Neural progenitor cell (in vitro differentiated cells): ENCODE measurements around the gene TNIK. TPM values are rescaled to one million over a fixed set of nuclear protein-coding genes. Genes with fewer than 3 reads are reported as not detected.

Experiments used
- DNase-seq: peaks from one replicate; pipeline ENCODE4 v3.0.0-alpha.2; 2016; ENCODE audit warnings: low spot score
- H2AFZ ChIP-seq: fragments of 200-600 bp; sonication (generic); replicated peaks from 2 replicates; pipeline ENCODE4 v1.6.1; 2016; ENCODE audit warnings: antibody characterized with exemption
- H3F3A ChIP-seq: fragments of 200-600 bp; sonication (generic); 2 replicates; pipeline ENCODE4 v1.6.1; 2016; ENCODE audit warnings: antibody characterized with exemption, low read depth
- H3K27ac ChIP-seq: fragments of 200-600 bp; sonication (generic); 2 replicates; pipeline ENCODE4 v1.5.1; 2016; ENCODE audit warnings: mild to moderate bottlenecking
- H3K27me3 ChIP-seq: fragments of 200-600 bp; sonication (generic); 2 replicates; pipeline ENCODE4 v1.6.1; 2016; ENCODE audit warnings: mild to moderate bottlenecking, moderate library complexity
- H3K36me3 ChIP-seq: fragments of 200-600 bp; sonication (generic); 2 replicates; pipeline ENCODE4 v1.5.1; 2016
- H3K4me1 ChIP-seq: fragments of 200-600 bp; sonication (generic); 2 replicates; pipeline ENCODE4 v1.6.1; 2016; ENCODE audit warnings: mixed run types
- H3K4me2 ChIP-seq: fragments of 200-600 bp; sonication (generic); 2 replicates; pipeline ENCODE4 v1.6.1; 2016
- H3K4me3 ChIP-seq: fragments of 200-600 bp; sonication (generic); 2 replicates; pipeline ENCODE4 v1.5.1; 2016
- H3K79me2 ChIP-seq: fragments of 200-600 bp; sonication (generic); 2 replicates; pipeline ENCODE4 v1.6.1; 2016; ENCODE audit warnings: low read depth
- H3K9ac ChIP-seq: fragments of 200-600 bp; sonication (generic); 2 replicates; pipeline ENCODE4 v1.6.1; 2016
- H3K9me3 ChIP-seq: fragments of 200-600 bp; sonication (generic); 2 replicates; pipeline ENCODE4 v1.5.1; 2016; ENCODE audit warnings: low read depth
- H4K20me1 ChIP-seq: fragments of 200-600 bp; sonication (generic); 2 replicates; pipeline ENCODE4 v1.6.1; 2016; ENCODE audit warnings: low read depth
- H3K27ac Mint-ChIP-seq: 3 replicates; pipeline ENCODE4 v1.8.0; 2021; ENCODE audit warnings: mixed read lengths
- H3K27me3 Mint-ChIP-seq: 2 replicates; pipeline ENCODE4 v1.8.0; 2022; ENCODE audit warnings: low read depth, mild to moderate bottlenecking, inconsistent platforms, moderate library complexity, mixed read lengths; ENCODE audit not compliant: insufficient read depth
- H3K36me3 Mint-ChIP-seq: 3 replicates; pipeline ENCODE4 v1.8.0; 2021; ENCODE audit warnings: mixed read lengths
- H3K4me1 Mint-ChIP-seq: 3 replicates; pipeline ENCODE4 v1.8.0; 2021; ENCODE audit warnings: mixed read lengths
- H3K4me3 Mint-ChIP-seq: 3 replicates; pipeline ENCODE4 v1.8.0; 2021; ENCODE audit warnings: mild to moderate bottlenecking, moderate library complexity, mixed read lengths
- H3K9me3 Mint-ChIP-seq: 3 replicates; pipeline ENCODE4 v1.8.0; 2020; ENCODE audit warnings: mixed read lengths
- EZH2 ChIP-seq: fragments of 200-600 bp; sonication (generic); IDR thresholded peaks from 2 replicates; pipeline ENCODE4 v1.6.1; 2017; ENCODE audit warnings: antibody characterized with exemption, mild to moderate bottlenecking, moderate library complexity
- EZH2phosphoT487 ChIP-seq: fragments of 200-600 bp; sonication (generic); IDR thresholded peaks from 2 replicates; pipeline ENCODE4 v1.6.1; 2017; ENCODE audit warnings: antibody characterized with exemption
- total RNA-seq: library from RNA; depleted of rRNA; stranded (reverse); fragments of >200 nt; gene quantifications from 2 replicates; pipeline ENCODE4 v1.2.3, GENCODE V29; 2015; ENCODE audit warnings: low replicate concordance
- TF ChIP-seq, protein P1 (sequence below): fragments of 200-600 bp; sonication (generic); IDR thresholded peaks from 2 replicates; pipeline ENCODE4 v1.5.1; 2017; ENCODE audit warnings: antibody characterized with exemption, mild to moderate bottlenecking

The TNIK gene
- total RNA-seq, 1 donor from 2014 or later = 3.0 TPM

DNA sequence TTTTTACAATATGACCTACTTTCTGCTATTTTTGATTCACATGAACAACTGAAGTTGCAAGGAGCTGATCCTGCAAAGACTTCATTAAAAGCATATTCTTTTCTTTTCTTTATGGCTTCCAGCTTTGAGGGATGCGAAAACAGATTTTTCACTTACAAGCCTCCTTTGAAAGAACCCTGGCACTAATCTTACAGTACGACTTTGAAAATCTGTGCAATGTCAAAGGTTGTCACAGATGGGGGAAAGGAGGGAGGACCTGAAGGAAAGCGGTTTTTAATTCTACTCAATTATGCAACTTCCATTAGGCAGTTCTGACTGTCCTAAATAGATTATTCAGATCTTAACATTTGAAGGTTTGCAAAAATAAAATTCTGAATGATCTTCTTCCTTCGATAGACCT lies 130.5 kb downstream of the TNIK start:
- H3K4me2 ChIP-seq = peak overlapping the region; percentile 12

DNA sequence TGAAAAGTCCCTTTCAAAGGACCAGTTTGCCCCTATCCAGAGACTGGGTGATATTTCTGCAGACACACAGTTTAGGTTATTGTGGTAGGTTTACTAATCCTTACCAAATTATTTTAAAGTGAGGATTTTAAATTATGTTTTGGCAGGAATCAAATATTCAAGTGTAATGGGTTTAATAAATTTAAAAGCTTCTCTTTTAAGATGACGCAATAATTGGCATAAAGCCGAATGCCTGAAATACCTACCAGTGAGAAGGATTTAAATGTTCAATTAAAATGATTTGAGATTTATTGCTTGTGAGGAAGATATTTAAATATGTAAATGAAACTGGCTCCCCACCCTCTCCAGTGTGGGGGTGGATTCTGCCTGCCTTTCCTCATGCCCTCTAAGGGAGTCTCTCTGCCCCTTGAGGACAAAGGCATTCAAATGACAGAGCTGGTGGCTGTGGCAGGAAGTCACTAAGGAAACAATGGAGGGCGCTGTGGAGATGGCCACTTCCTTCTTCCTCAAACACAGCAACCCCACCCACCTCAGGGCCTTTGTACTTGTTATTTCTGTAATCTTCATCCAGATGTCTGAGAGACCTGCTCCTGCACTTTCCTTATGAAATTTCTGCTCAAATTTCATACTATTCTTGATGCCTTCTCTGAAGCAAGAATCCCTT lies 131.7 kb downstream of the TNIK start:
- H3K27me3 ChIP-seq = no peaks in the 10 kb centered on the region
- H3K27me3 Mint-ChIP-seq = no peaks in the 10 kb centered on the region

More for the DNA sequence above, 130.5 kb downstream of the TNIK start:
- no peak for DNase-seq
- peaks cover 28% of the 10 kb centered on the region for H3K4me1 Mint-ChIP-seq
- Histone ChIP-seq H3K27me3 (no peaks in the 10 kb centered on the region), H3K9ac (no peak overlapping the region), H3K9me3 (no peaks in the 10 kb centered on the region), H2AFZ (no peak overlapping the region), H3K79me2 (no peaks in the 10 kb centered on the region), H3K27ac (no peak overlapping the region), H3K4me1 (peaks cover 21% of the 10 kb centered on the region), H3F3A (no peaks in the 10 kb centered on the region), H4K20me1 (no peaks in the 10 kb centered on the region), H3K36me3 (no peaks in the 10 kb centered on the region), H3K4me3 (no peak overlapping the region)
- H3K27me3 Mint-ChIP-seq = no peaks in the 10 kb centered on the region
- no peaks in the 10 kb centered on the region for H3K36me3 Mint-ChIP-seq
- H3K9me3 Mint-ChIP-seq = no peaks in the 10 kb centered on the region
- no peak overlapping the region for H3K4me3 Mint-ChIP-seq
- TF ChIP-seq, protein P1, sequence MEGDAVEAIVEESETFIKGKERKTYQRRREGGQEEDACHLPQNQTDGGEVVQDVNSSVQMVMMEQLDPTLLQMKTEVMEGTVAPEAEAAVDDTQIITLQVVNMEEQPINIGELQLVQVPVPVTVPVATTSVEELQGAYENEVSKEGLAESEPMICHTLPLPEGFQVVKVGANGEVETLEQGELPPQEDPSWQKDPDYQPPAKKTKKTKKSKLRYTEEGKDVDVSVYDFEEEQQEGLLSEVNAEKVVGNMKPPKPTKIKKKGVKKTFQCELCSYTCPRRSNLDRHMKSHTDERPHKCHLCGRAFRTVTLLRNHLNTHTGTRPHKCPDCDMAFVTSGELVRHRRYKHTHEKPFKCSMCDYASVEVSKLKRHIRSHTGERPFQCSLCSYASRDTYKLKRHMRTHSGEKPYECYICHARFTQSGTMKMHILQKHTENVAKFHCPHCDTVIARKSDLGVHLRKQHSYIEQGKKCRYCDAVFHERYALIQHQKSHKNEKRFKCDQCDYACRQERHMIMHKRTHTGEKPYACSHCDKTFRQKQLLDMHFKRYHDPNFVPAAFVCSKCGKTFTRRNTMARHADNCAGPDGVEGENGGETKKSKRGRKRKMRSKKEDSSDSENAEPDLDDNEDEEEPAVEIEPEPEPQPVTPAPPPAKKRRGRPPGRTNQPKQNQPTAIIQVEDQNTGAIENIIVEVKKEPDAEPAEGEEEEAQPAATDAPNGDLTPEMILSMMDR = no peak
- TF ChIP-seq EZH2 = no peak
- no peak for TF ChIP-seq EZH2phosphoT487
- no peak overlapping the region for H3K27ac Mint-ChIP-seq

DNA sequence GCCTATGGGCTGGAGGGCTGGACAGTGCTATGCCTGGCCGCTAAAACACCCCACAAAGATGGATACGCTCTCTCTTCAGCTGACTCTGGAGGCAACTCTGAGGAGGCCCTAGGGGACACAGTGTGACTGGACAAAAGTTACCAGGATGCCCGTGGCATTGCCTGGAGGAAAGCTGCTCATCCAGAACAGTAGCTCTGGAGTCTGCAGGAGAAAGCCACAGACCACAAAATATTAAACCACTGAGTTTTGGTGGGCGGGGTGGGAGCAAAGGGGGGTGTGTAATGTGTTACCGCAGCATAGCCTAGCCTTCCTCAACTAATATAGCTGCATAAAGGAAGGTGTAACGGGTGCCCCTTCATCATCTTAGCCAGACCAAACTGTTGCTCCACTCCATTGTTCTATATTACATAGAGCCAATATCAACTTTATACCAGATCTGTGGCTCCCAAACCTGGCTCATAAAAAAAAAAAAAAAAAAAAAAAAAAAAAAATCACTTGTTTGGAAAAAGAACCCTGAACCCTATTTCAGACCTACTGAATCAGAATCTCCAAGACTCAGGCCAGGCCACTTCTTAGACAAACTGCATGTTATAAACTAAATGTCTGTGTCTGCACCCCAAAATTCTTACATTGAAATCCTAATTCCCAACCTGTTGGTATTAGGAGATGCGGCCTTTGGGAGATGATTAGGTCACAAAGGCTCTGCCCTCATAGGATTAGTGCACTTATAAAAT lies 132.6 kb downstream of the TNIK start:
- no peaks in the 10 kb centered on the region for H3K27me3 ChIP-seq
- no peaks in the 10 kb centered on the region for H3K9me3 ChIP-seq
- H3K4me3 Mint-ChIP-seq = no peak overlapping the region
- no peaks in the 10 kb centered on the region for H3K79me2 ChIP-seq
- no peak overlapping the region for H3K27ac Mint-ChIP-seq
- DNase-seq = no peak
- H3K4me1 Mint-ChIP-seq = peaks cover 20% of the 10 kb centered on the region
- H3K4me3 ChIP-seq = no peak overlapping the region
- no peaks in the 10 kb centered on the region for H3K27me3 Mint-ChIP-seq
- H3K9me3 Mint-ChIP-seq = no peaks in the 10 kb centered on the region
- H3K4me2 ChIP-seq = no peak overlapping the region
- no peak overlapping the region for H2AFZ ChIP-seq
- no peaks in the 10 kb centered on the region for H3F3A ChIP-seq
- no peak overlapping the region for H3K27ac ChIP-seq
- H3K4me1 ChIP-seq = peaks cover 21% of the 10 kb centered on the region
- H4K20me1 ChIP-seq = no peaks in the 10 kb centered on the region
- TF ChIP-seq EZH2 (no peak), EZH2phosphoT487 (no peak)
- TF ChIP-seq, protein P1 = no peak
- no peaks in the 10 kb centered on the region for H3K36me3 ChIP-seq
- peaks cover 3% of the 10 kb centered on the region for H3K36me3 Mint-ChIP-seq
- no peak overlapping the region for H3K9ac ChIP-seq

More for the DNA sequence above, 131.7 kb downstream of the TNIK start:
- Mint-ChIP-seq H3K9me3 (no peaks in the 10 kb centered on the region), H3K27ac (no peak overlapping the region), H3K4me1 (peaks cover 20% of the 10 kb centered on the region), H3K4me3 (no peak overlapping the region), H3K36me3 (peaks cover 3% of the 10 kb centered on the region)
- peaks cover 21% of the 10 kb centered on the region for H3K4me1 ChIP-seq
- no peak overlapping the region for H3K4me3 ChIP-seq
- H3K27ac ChIP-seq = no peak overlapping the region
- H3K4me2 ChIP-seq = no peak overlapping the region
- no peaks in the 10 kb centered on the region for H3K79me2 ChIP-seq
- H3K36me3 ChIP-seq = no peaks in the 10 kb centered on the region
- no peak overlapping the region for H3K9ac ChIP-seq
- no peaks in the 10 kb centered on the region for H3K9me3 ChIP-seq
- TF ChIP-seq, protein P1 = peak; percentile 24
- TF ChIP-seq EZH2phosphoT487 (no peak), EZH2 (no peak)
- no peaks in the 10 kb centered on the region for H4K20me1 ChIP-seq
- no peaks in the 10 kb centered on the region for H3F3A ChIP-seq
- DNase-seq = peak; percentile 26
- no peak overlapping the region for H2AFZ ChIP-seq
